IMR-90 (cell line): ENCODE results near the gene LHFPL6. TPM values are rescaled to one million over a fixed set of nuclear protein-coding genes. Genes with fewer than 3 reads are reported as not detected.

Experiments
- ATAC-seq: fragments of 200-7000 bp; cut with Tn5 transposase; 2 replicates; pipeline ENCODE4 v1.9.1; 2020; ENCODE audit warnings: low read depth, mild to moderate bottlenecking, moderate library complexity
- BruUV-seq: library from RNA; stranded (reverse); fragments of 400-500 nt; replicated peaks from 2 replicates; lab custom pipeline; 2021; lab: Mats Ljungman, UMichigan
- CTCF ChIA-PET: fragments of 300-600 bp; formaldehyde crosslinking; extraction: SDS; loops from one replicate; lab custom pipeline; 2021; ENCODE audit warnings: antibody characterized with exemption; lab: Yijun Ruan, JAX
- POLR2A ChIA-PET: fragments of 300-600 bp; sonication (Branson Sonifier 250); formaldehyde crosslinking; loops from one replicate; lab custom pipeline; 2022; ENCODE audit warnings: antibody characterized with exemption; ENCODE audit not compliant: unreplicated experiment; lab: Charles Lee
- DNase-seq: peaks from one replicate; pipeline ENCODE4 v3.0.0; 2013
- H2AFZ ChIP-seq: replicated peaks from 2 replicates; pipeline ENCODE3; 2013; ENCODE audit warnings: low read length, mild to moderate bottlenecking; ENCODE audit not compliant: poor library complexity
- H2AK5ac ChIP-seq: 2 replicates; pipeline ENCODE4 v1.6.1; 2013; ENCODE audit warnings: low read depth, low read length, inconsistent platforms
- H2AK9ac ChIP-seq: replicated peaks from 2 replicates; pipeline ENCODE3; 2013; ENCODE audit warnings: mild to moderate bottlenecking, low read depth, low read length, moderate library complexity; ENCODE audit not compliant: poor library complexity
- H2BK120ac ChIP-seq: 2 replicates; pipeline ENCODE4 v1.6.1; 2013; ENCODE audit warnings: low read depth, low read length, inconsistent platforms
- H2BK15ac ChIP-seq: 3 replicates; pipeline ENCODE4 v1.6.1; 2013; ENCODE audit warnings: low read depth, low read length, inconsistent platforms
- H2BK20ac ChIP-seq: 2 replicates; pipeline ENCODE4 v1.6.1; 2013; ENCODE audit warnings: low read depth, mild to moderate bottlenecking, inconsistent platforms, low read length, moderate library complexity
- H2BK5ac ChIP-seq: 2 replicates; pipeline ENCODE4 v1.6.1; 2013; ENCODE audit warnings: mild to moderate bottlenecking, low read depth, low read length, inconsistent platforms; ENCODE audit not compliant: poor library complexity, severe bottlenecking
- H3K14ac ChIP-seq: replicated peaks from 2 replicates; pipeline ENCODE4 v1.6.1; 2013; ENCODE audit warnings: low read depth, low read length, inconsistent platforms
- H3K18ac ChIP-seq: 2 replicates; pipeline ENCODE4 v1.6.1; 2013; ENCODE audit warnings: low read depth, low read length, control low read depth
- H3K23ac ChIP-seq: 2 replicates; pipeline ENCODE4 v1.6.1; 2013; ENCODE audit warnings: low read depth, low read length, inconsistent platforms
- H3K27ac ChIP-seq: 2 replicates; pipeline ENCODE4 v1.5.1; 2013; ENCODE audit warnings: mild to moderate bottlenecking, control low read depth, low read length; ENCODE audit not compliant: insufficient read depth
- H3K27me3 ChIP-seq: 2 replicates; pipeline ENCODE4 v1.6.1; 2013; ENCODE audit warnings: low read length; ENCODE audit not compliant: control insufficient read depth, insufficient read depth
- H3K36me3 ChIP-seq: 2 replicates; pipeline ENCODE4 v1.6.1; 2013; ENCODE audit warnings: low read length, mixed read lengths; ENCODE audit not compliant: control insufficient read depth, insufficient read depth
- H3K4ac ChIP-seq: 2 replicates; pipeline ENCODE4 v1.6.1; 2013; ENCODE audit warnings: low read depth, low read length, inconsistent platforms
- H3K4me1 ChIP-seq: 2 replicates; pipeline ENCODE4 v1.6.1; 2013; ENCODE audit warnings: low read length, mixed read lengths; ENCODE audit not compliant: control insufficient read depth, insufficient read depth
- H3K4me2 ChIP-seq: 2 replicates; pipeline ENCODE4 v1.6.1; 2013; ENCODE audit warnings: low read depth, mild to moderate bottlenecking, control low read depth, low read length, moderate library complexity
- H3K4me3 ChIP-seq: 2 replicates; pipeline ENCODE4 v1.5.1; 2013; ENCODE audit warnings: low read depth, mild to moderate bottlenecking, control low read depth, low read length, moderate library complexity; ENCODE audit not compliant: insufficient read depth
- H3K56ac ChIP-seq: 2 replicates; pipeline ENCODE4 v1.6.1; 2013; ENCODE audit warnings: low read length, inconsistent platforms; ENCODE audit not compliant: insufficient read depth; ENCODE audit errors: extremely low read depth
- H3K79me1 ChIP-seq, 2 experiments: 2 replicates each; pipeline ENCODE4 v1.6.1; 2013; ENCODE audit warnings: low read length in 2 of 2, inconsistent platforms in 1 of 2, low read depth in 1 of 2
- H3K9ac ChIP-seq: 2 replicates; pipeline ENCODE4 v1.6.1; 2013; ENCODE audit warnings: low read depth, low read length, control low read depth
- H3K9me1 ChIP-seq: 2 replicates; pipeline ENCODE4 v1.6.1; 2013; ENCODE audit warnings: low read length, inconsistent platforms; ENCODE audit not compliant: insufficient read depth
- H3K9me3 ChIP-seq: 2 replicates; pipeline ENCODE4 v1.6.1; 2013; ENCODE audit warnings: low read length; ENCODE audit not compliant: control insufficient read depth, insufficient read depth
- H4K20me1 ChIP-seq: 2 replicates; pipeline ENCODE4 v1.6.1; 2013; ENCODE audit warnings: low read length, inconsistent platforms; ENCODE audit not compliant: insufficient read depth
- H4K5ac ChIP-seq: 2 replicates; pipeline ENCODE4 v1.6.1; 2013; ENCODE audit warnings: mild to moderate bottlenecking, low read depth, low read length, control low read depth
- H4K8ac ChIP-seq, 2 experiments: 2 replicates each; pipeline ENCODE4 v1.6.1; 2013; ENCODE audit warnings: low read depth in 2 of 2, low read length in 2 of 2, control low read depth in 1 of 2, inconsistent platforms in 1 of 2
- H4K91ac ChIP-seq: 2 replicates; pipeline ENCODE4 v1.6.1; 2013; ENCODE audit warnings: low read depth, low read length, inconsistent platforms; ENCODE audit not compliant: insufficient read depth
- BHLHE40 ChIP-seq: fragments of 150-350 bp; IDR thresholded peaks from 2 replicates; pipeline ENCODE4 v1.6.1; 2016; ENCODE audit warnings: mild to moderate bottlenecking, low read depth, low read length
- CEBPB ChIP-seq: IDR thresholded peaks from 2 replicates; pipeline ENCODE4 v1.6.1; 2012; ENCODE audit warnings: low read depth, low read length, improper control_type of control experiment
- CHD1 ChIP-seq: IDR thresholded peaks from 2 replicates; pipeline ENCODE4 v1.6.1; 2012; ENCODE audit warnings: low read depth, low read length, improper control_type of control experiment
- FOS ChIP-seq: fragments of 150-350 bp; IDR thresholded peaks from 2 replicates; pipeline ENCODE4 v1.6.1; 2016; ENCODE audit warnings: low read depth, low read length
- MAFK ChIP-seq: IDR thresholded peaks from 2 replicates; pipeline ENCODE4 v1.6.1; 2012; ENCODE audit warnings: low read depth, low read length, improper control_type of control experiment
- MAZ ChIP-seq: IDR thresholded peaks from 2 replicates; pipeline ENCODE4 v1.6.1; 2012; ENCODE audit warnings: low read depth, mild to moderate bottlenecking, low read length, improper control_type of control experiment, moderate library complexity, borderline replicate concordance
- MXI1 ChIP-seq: IDR thresholded peaks from 2 replicates; pipeline ENCODE4 v1.6.1; 2012; ENCODE audit warnings: low read depth, mild to moderate bottlenecking, low read length, moderate library complexity, borderline replicate concordance
- NFE2L2 ChIP-seq: fragments of 150-350 bp; IDR thresholded peaks from 2 replicates; pipeline ENCODE4 v1.6.1; 2016; ENCODE audit warnings: low read depth, mild to moderate bottlenecking, low read length
- POLR2A ChIP-seq: IDR thresholded peaks from 2 replicates; pipeline ENCODE4 v1.6.1; 2012; ENCODE audit warnings: mild to moderate bottlenecking, low read depth, low read length
- RAD21 ChIP-seq: IDR thresholded peaks from 2 replicates; pipeline ENCODE4 v1.6.1; 2012; ENCODE audit warnings: low read length, improper control_type of control experiment
- RCOR1 ChIP-seq: IDR thresholded peaks from 2 replicates; pipeline ENCODE4 v1.6.1; 2012; ENCODE audit warnings: mild to moderate bottlenecking, low read length, improper control_type of control experiment; ENCODE audit not compliant: insufficient replicate concordance
- RFX5 ChIP-seq: IDR thresholded peaks from 2 replicates; pipeline ENCODE4 v1.8.0; 2012; ENCODE audit warnings: low read depth, mild to moderate bottlenecking, low read length, moderate library complexity
- SMC3 ChIP-seq: fragments of 150-350 bp; IDR thresholded peaks from 2 replicates; pipeline ENCODE4 v1.6.1; 2016; ENCODE audit warnings: low read depth, mild to moderate bottlenecking, antibody characterized with exemption, low read length, moderate library complexity
- WGBS, 2 experiments: methylation state at CpG; one replicate each; pipeline versions ENCODE4 v1.1.5 to v1.1.7; 2013; ENCODE audit warnings: missing lambda C conversion rate in 2 of 2; ENCODE audit not compliant: insufficient read length in 1 of 2; ENCODE audit errors: extremely low coverage in 2 of 2; 5-methylcytosine and 5-hydroxymethylcytosine counted together
- dilution Hi-C: fragments of 300-500 bp; cut with HindIII; formaldehyde crosslinking; loops from one replicate; pipeline ENCODE4 v1.14.3; 2018; ENCODE audit warnings: low sequenced_read_pairs; ENCODE audit not compliant: unreplicated experiment
- in situ Hi-C: fragments of 300-500 bp; cut with MboI; formaldehyde crosslinking; loops from 3 replicates; pipeline ENCODE4 v1.14.3; 2019; ENCODE audit warnings: low sequenced_read_pairs, inconsistent platforms, mixed read lengths
- intact Hi-C: fragments of 100-400 bp; cut with micrococcal nuclease; formaldehyde crosslinking; loops from 2 replicates; pipeline ENCODE4 v1.10.0; 2022
- polyA plus RNA-seq, 3 experiments: library from polyadenylated mRNA; depleted of rRNA; stranded (reverse); fragments of >200 nt; gene quantifications; 2 replicates each; pipeline ENCODE4 v1.2.3, GENCODE V29; 2012; ENCODE audit warnings: low replicate concordance in 1 of 3
- total RNA-seq: library from RNA; depleted of rRNA; stranded (reverse); fragments of >200 nt; gene quantifications from 2 replicates; pipeline ENCODE4 v1.2.3, GENCODE V29; 2012
- TF ChIP-seq, protein P1 (sequence below): conservative IDR thresholded peaks from 2 replicates; pipeline ENCODE4 v1.5.1; 2012; ENCODE audit warnings: mild to moderate bottlenecking, low read depth, low read length, improper control_type of control experiment
- TF ChIP-seq, protein P2 (sequence below): fragments of 150-350 bp; IDR thresholded peaks from 2 replicates; pipeline ENCODE4 v1.6.1; 2016; ENCODE audit warnings: low read depth, mild to moderate bottlenecking, low read length, moderate library complexity, borderline replicate concordance
- TF ChIP-seq, protein P3 (sequence below): fragments of 150-350 bp; IDR thresholded peaks from 2 replicates; pipeline ENCODE4 v1.6.1; 2017; ENCODE audit warnings: mild to moderate bottlenecking, antibody characterized with exemption, low read length, low read depth

The LHFPL6 gene
- total and polyA plus RNA-seq, 2 of the 4 experiments (the other 2 are of a cell fraction): 24.7 to 36.1 TPM

DNA sequence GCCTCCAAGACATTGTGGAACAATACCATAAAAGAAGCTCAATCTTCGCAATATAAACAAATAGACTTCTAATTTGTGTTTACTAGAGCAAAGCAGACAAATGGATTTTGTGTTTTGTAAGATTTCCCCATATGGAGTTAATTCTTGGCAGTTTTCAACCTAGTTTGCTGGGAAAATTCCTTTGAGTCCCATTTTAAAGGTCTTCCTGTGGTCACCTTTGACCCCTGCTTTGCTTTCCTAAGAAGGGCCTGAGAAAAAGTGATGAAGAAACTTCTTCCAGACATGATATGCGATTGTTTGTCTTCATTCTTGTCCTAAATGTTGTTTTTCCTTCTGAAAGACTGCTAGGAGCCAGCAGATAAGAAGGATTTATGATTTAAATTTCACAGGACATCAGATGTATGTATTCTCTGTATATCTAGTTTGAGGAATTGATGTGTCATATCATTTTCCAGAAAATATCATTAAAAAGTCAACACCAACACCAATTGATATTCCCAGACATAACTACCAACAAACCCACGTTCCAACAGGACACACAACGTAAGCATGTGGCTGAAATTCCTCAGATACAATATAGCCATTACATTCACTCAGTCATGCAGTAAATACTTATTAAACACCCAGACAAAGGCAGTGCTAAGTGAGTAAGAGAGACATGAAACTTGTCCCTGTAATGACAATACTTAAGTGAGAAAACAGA, 276.4 kb downstream of the LHFPL6 start:
- Histone ChIP-seq H3K9me3 (no peaks in the 10 kb centered on the region), H2BK15ac (no peak overlapping the region), H4K5ac (no peak overlapping the region), H3K9me1 (peaks cover 6% of the 10 kb centered on the region; the same call in 1 of the 2 replicates), H3K56ac (no peak overlapping the region), H2BK20ac (no peak overlapping the region), H3K18ac (no peak overlapping the region), H3K4me1 (no peaks in the 10 kb centered on the region), H3K36me3 (no peaks in the 10 kb centered on the region), H2BK120ac (no peak overlapping the region), H2AK9ac (no peak overlapping the region), H3K27me3 (no peaks in the 10 kb centered on the region; the same call in 1 of the 2 replicates), H3K14ac (no peak overlapping the region), H4K91ac (no peak overlapping the region), H3K4me2 (no peak overlapping the region), H2AFZ (no peak overlapping the region), H3K79me1 (no peaks in the 10 kb centered on the region), H2BK5ac (no peak overlapping the region), H4K20me1 (no peaks in the 10 kb centered on the region), H3K23ac (no peak overlapping the region), H3K4me3 (no peak overlapping the region), H2AK5ac (no peak overlapping the region), H3K9ac (no peak overlapping the region), H3K27ac (no peak overlapping the region), H3K4ac (no peak overlapping the region), H4K8ac (no peak overlapping the region)
- intact Hi-C loops: no loop called here
- in situ Hi-C loops: no loop called here
- ChIA-PET POLR2A (no interaction called here), CTCF (no interaction called here)
- TF ChIP-seq MXI1 (no peak), SMC3 (no peak), CEBPB (no peak), CHD1 (no peak), NFE2L2 (no peak), RAD21 (no peak), POLR2A (no peak), MAFK (no peak), RFX5 (no peak), MAZ (no peak), RCOR1 (no peak), FOS (no peak), BHLHE40 (no peak)
- TF ChIP-seq, protein P1, sequence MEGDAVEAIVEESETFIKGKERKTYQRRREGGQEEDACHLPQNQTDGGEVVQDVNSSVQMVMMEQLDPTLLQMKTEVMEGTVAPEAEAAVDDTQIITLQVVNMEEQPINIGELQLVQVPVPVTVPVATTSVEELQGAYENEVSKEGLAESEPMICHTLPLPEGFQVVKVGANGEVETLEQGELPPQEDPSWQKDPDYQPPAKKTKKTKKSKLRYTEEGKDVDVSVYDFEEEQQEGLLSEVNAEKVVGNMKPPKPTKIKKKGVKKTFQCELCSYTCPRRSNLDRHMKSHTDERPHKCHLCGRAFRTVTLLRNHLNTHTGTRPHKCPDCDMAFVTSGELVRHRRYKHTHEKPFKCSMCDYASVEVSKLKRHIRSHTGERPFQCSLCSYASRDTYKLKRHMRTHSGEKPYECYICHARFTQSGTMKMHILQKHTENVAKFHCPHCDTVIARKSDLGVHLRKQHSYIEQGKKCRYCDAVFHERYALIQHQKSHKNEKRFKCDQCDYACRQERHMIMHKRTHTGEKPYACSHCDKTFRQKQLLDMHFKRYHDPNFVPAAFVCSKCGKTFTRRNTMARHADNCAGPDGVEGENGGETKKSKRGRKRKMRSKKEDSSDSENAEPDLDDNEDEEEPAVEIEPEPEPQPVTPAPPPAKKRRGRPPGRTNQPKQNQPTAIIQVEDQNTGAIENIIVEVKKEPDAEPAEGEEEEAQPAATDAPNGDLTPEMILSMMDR: no peak
- TF ChIP-seq, protein P2, sequence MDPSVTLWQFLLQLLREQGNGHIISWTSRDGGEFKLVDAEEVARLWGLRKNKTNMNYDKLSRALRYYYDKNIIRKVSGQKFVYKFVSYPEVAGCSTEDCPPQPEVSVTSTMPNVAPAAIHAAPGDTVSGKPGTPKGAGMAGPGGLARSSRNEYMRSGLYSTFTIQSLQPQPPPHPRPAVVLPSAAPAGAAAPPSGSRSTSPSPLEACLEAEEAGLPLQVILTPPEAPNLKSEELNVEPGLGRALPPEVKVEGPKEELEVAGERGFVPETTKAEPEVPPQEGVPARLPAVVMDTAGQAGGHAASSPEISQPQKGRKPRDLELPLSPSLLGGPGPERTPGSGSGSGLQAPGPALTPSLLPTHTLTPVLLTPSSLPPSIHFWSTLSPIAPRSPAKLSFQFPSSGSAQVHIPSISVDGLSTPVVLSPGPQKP: no peak
- TF ChIP-seq, protein P3, sequence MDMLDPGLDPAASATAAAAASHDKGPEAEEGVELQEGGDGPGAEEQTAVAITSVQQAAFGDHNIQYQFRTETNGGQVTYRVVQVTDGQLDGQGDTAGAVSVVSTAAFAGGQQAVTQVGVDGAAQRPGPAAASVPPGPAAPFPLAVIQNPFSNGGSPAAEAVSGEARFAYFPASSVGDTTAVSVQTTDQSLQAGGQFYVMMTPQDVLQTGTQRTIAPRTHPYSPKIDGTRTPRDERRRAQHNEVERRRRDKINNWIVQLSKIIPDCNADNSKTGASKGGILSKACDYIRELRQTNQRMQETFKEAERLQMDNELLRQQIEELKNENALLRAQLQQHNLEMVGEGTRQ: no peak
- no TSS peak for BruUV-seq
- ATAC-seq (no peak), DNase-seq (no peak)
- no CpG with 5 or more reads among the region's 4 CpGs for WGBS, 2 experiments
- dilution Hi-C loops: no loop called here
